ENCODE measurements around the gene DMXL2. TPM values are rescaled to one million over a fixed set of nuclear protein-coding genes. Genes with fewer than 3 reads are reported as not detected.

The DMXL2 gene
- total RNA-seq, 2 experiments from 2014 or later = 4.2 to 4.8 TPM

DNA sequence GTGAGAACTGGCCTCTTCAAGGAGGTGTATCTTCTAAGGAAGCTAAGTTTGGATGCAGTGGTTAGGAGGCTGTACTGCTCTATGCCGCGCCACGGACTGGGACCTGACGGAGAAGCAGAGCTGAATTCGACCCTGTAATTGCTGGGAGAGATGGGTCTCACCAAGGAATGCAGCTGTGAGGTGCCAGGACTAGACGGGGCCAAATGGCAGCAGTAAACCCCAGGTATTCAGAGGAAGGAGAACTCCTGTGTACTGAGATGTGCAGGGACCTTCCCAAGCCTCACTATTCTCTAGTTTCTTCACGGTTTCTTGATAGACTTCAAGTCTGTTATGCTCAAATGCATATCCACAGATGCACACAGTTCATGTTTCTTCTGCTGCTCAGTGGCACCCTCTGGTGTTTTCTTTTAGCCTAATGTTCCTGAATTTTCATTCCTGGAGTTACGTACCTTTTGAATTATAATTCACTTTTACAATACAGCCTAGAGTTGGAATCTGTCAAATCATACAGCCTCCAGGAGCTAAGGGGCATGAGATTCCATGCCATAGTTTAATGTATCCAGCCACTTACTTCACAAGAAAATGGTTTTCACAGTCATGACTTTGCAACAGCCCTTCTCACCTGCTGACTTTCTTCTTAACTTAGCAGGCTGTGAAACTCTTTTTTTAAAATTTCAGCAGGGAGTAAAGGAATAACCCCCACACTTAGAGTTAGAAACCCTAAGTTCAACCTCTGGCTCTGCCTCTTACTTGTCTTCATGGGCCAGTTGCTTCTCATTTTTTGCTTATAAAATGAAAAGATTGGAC is 219.3 kb downstream of the DMXL2 start:
- Mint-ChIP-seq H3K4me3 (no peak overlapping the region), H3K9me3 (no peaks in the 10 kb centered on the region), H3K4me1 (ENCODE audit: low read depth) (no peaks in the 10 kb centered on the region), H3K36me3 (ENCODE audit: low read depth) (no peaks in the 10 kb centered on the region), H3K27me3 (peaks cover 20% of the 10 kb centered on the region), H3K27ac (no peak overlapping the region)
- ChIA-PET POLR2A (no interaction called here), CTCF (interaction anchor here (1.0 to 1.5 kb wide), 5 partner anchors 8 to 239 kb away, joined by 3 to 6 read pairs (median 3); no protein-coding TSS in a partner anchor)
- no peak for ATAC-seq
- no peak for DNase-seq
- intact Hi-C loops (cut with micrococcal nuclease) = no loop called here
- TF ChIP-seq, protein P1, sequence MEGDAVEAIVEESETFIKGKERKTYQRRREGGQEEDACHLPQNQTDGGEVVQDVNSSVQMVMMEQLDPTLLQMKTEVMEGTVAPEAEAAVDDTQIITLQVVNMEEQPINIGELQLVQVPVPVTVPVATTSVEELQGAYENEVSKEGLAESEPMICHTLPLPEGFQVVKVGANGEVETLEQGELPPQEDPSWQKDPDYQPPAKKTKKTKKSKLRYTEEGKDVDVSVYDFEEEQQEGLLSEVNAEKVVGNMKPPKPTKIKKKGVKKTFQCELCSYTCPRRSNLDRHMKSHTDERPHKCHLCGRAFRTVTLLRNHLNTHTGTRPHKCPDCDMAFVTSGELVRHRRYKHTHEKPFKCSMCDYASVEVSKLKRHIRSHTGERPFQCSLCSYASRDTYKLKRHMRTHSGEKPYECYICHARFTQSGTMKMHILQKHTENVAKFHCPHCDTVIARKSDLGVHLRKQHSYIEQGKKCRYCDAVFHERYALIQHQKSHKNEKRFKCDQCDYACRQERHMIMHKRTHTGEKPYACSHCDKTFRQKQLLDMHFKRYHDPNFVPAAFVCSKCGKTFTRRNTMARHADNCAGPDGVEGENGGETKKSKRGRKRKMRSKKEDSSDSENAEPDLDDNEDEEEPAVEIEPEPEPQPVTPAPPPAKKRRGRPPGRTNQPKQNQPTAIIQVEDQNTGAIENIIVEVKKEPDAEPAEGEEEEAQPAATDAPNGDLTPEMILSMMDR (IDR thresholded peaks at IDR 0.05) = peak; percentile 33

DNA sequence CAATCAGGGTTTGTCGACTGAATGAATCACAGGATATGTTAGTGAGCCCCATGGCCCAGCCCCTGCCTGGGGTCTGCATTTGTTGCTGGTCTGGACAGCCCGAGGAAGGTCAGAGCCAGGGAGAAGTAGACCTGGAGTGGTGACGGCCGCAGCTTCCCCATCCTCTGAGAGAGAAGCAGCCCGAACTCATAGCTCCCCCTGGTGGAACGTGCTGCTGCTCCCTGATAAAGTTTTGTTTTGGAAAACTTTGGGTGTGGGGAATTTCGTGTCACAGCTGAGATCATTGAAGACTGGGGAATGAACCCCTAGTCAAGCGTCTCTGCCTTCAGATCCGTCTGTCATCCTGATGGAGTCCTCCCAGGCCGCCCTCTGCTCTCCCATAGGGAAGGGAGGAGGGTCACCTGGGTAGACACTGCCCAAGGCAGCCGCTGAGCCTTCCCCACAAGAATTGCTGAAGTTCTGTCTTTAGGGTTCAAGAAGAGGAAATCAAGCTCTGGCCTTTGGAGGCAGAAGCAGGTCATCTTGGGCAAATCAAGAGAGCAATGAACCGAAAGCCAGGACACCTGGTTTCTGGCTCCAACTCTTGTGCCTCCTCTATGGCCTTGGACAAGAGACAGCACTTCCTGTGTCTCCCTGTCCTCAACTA is 220.6 kb downstream of the DMXL2 start:
- POLR2A ChIA-PET = no interaction called here

DNA sequence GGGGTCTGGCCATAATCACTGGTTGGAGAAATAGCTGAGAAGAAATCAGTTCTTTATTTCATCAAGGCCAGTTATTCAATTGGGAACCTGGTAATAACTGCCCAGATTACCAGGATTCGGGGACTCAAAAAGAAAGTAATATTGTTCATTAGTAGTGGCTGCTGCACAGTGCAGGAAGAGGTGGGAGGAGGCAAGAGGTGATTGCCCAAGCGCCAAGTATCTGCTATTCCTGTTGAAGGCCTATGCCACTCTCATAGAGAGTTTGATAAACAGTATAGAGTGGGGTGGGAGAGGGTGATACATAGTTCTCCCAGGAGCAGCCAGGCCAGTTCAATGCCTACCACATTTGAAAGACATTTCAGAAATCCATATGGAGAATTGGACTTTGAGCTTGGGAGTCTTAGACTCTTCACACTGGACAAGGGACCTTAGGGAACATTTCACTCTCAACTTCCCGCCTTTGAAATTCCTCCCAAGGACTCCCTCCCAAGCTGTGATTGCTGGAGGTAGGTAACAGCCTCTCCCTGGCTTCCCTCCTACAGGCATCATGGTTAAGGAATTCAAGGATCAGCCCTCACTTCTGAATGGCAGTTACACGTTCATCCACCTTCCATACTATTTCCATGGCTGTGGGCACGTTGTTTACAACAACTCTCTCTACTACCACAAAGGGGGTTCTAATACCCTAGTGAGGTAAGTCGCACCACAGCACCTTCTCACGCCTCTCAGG is 221.4 kb downstream of the DMXL2 start:
- ChIA-PET POLR2A (interaction anchor here (0.7 kb wide), 1 partner anchor 358 kb away, joined by 3 read pairs; no protein-coding TSS in a partner anchor), CTCF (interaction anchor here (0.7 to 1.9 kb wide), 4 partner anchors 9 to 238 kb away, joined by 3 to 6 read pairs (median 3); no protein-coding TSS in a partner anchor)
- Mint-ChIP-seq H3K4me3 (no peak overlapping the region), H3K27ac (no peak overlapping the region), H3K27me3 (peaks cover 17% of the 10 kb centered on the region), H3K36me3 (ENCODE audit: low read depth) (no peaks in the 10 kb centered on the region), H3K4me1 (ENCODE audit: low read depth) (no peaks in the 10 kb centered on the region), H3K9me3 (no peaks in the 10 kb centered on the region)
- intact Hi-C loops (cut with micrococcal nuclease) = no loop called here
- ATAC-seq = no peak
- TF ChIP-seq, protein P1 (IDR thresholded peaks at IDR 0.05) = no peak
- no peak for DNase-seq

More for the DNA sequence above, 220.6 kb downstream of the DMXL2 start:
- ATAC-seq (no peak), DNase-seq (no peak)
- CTCF ChIA-PET = interaction anchor here (0.7 to 1.9 kb wide), 7 partner anchors 8 to 239 kb away, joined by 3 to 6 read pairs (median 3); no protein-coding TSS in a partner anchor
- TF ChIP-seq, protein P1 (IDR thresholded peaks at IDR 0.05) = no peak
- no peak overlapping the region for H3K27ac Mint-ChIP-seq
- peaks cover 18% of the 10 kb centered on the region for H3K27me3 Mint-ChIP-seq
- intact Hi-C loops (cut with micrococcal nuclease) = no loop called here
- H3K4me1 Mint-ChIP-seq (ENCODE audit: low read depth) = no peaks in the 10 kb centered on the region
- no peaks in the 10 kb centered on the region for H3K9me3 Mint-ChIP-seq
- H3K4me3 Mint-ChIP-seq = no peak overlapping the region
- H3K36me3 Mint-ChIP-seq (ENCODE audit: low read depth) = no peaks in the 10 kb centered on the region

DNA sequence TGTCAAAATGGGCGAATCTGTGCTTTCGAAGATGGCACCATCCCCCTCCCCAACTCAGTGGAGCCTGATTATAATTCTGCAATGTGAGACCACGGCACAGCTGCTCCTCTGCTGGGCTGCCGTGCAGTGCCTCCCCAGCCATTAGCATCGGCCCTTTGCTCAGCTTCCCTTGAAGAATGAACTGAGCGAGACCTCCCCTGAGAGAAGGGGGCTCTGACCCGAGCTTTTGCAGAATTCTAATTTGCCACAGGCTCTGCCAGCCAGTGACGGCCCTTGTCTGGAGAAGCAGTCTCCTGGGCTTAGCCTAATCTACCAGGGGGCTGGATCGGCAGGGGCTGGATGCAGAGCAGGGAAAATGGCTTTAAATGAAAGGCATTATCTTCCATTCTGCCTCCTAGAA is 223.9 kb downstream of the DMXL2 start:
- ATAC-seq (no peak), DNase-seq (no peak)
- TF ChIP-seq, protein P1 (IDR thresholded peaks at IDR 0.05) = no peak
- Mint-ChIP-seq H3K4me1 (ENCODE audit: low read depth) (no peaks in the 10 kb centered on the region), H3K27ac (no peak overlapping the region), H3K9me3 (no peaks in the 10 kb centered on the region), H3K27me3 (peaks cover 7% of the 10 kb centered on the region), H3K36me3 (ENCODE audit: low read depth) (no peaks in the 10 kb centered on the region), H3K4me3 (no peak overlapping the region)
- CTCF ChIA-PET = no interaction called here
- intact Hi-C loops (cut with micrococcal nuclease) = no loop called here
- POLR2A ChIA-PET = no interaction called here

Other genes starting within 250 kb of the DMXL2 start
- not detected for gene SCG3, start 58.7 kb upstream of the DMXL2 start, total RNA-seq
- gene LYSMD2, start 114.9 kb upstream of the DMXL2 start, total RNA-seq = 10 to 100 TPM; 18.5 to 19.0 TPM
- 1 to 10 TPM; 4.8 to 7.0 TPM for gene TMOD2, start 128.8 kb upstream of the DMXL2 start, total RNA-seq
- 10 to 100 TPM; 53.6 to 59.2 TPM for gene TMOD3, start 206.9 kb upstream of the DMXL2 start, total RNA-seq

Measured in activated CD8-positive, alpha-beta T cell treated with anti-CD3 and anti-CD28 coated beads for 36 hours (primary cell).